Measurements from ENCODE around the gene DYNLT4. TPM values are rescaled to one million over a fixed set of nuclear protein-coding genes. Genes with fewer than 3 reads are reported as not detected.

The DYNLT4 gene
- total and polyA plus RNA-seq, 2 of the 8 experiments (the other 6 are each of a cell fraction or from before 2014, with no cell fraction given): 0.29 TPM; not detected in 1

GRCh38 chr1:44775078-44775929, 31.8 kb downstream of the DYNLT4 start, which contains the start of gene RPS8:
TSS of gene RPS8 (plus strand) at chr1:44775540. CDS start at chr1:44775597, 57 bp downstream.
- Histone ChIP-seq H4K91ac (replicated peaks; ENCODE audit: insufficient read length, low read length) (peak within 1 kb of the TSS; percentile 50), H4K5ac (ENCODE audit: insufficient read length, low read depth, low read length) (peak within 1 kb of the TSS; percentile 82), H2AK5ac (ENCODE audit: low read depth, low read length) (peak within 1 kb of the TSS; percentile 93; the same call in 1 of the 2 replicates), H3K79me2 (ENCODE audit: control insufficient read depth in 1 of 2, insufficient read depth in 2 of 2, low read length in 2 of 2) (peaks cover 15 to 33% of the 10 kb centered on the region in 2 experiments), H3K9ac (replicated peaks in 1 of 4; ENCODE audit: extremely low read depth in 1 of 4, low read depth in 3 of 4, low read length in 3 of 4) (peak within 1 kb of the TSS; percentile 96 to 100 (median 98)), H3K23ac (ENCODE audit: insufficient read length) (no peak within 1 kb of the TSS), H2AFZ (ENCODE audit: low read length) (no peak within 1 kb of the TSS), H3K23me2 (ENCODE audit: low read depth, low read length) (peaks cover 16% of the 10 kb centered on the region), H2BK15ac (ENCODE audit: low read length) (no peak within 1 kb of the TSS), H4K20me1 (replicated peaks in 1 of 2; ENCODE audit: control insufficient read depth in 1 of 2, insufficient read depth in 2 of 2, low read length in 2 of 2) (peaks cover 12 to 21% of the 10 kb centered on the region in 2 experiments), H3K27ac (ENCODE audit: low read depth, low read length) (peak within 1 kb of the TSS; percentile 85), H2BK120ac (replicated peaks; ENCODE audit: low read depth, low read length) (no peak within 1 kb of the TSS), H3K36me3 (ENCODE audit: control insufficient read depth in 2 of 4, insufficient read depth in 4 of 4, low read length in 3 of 4) (peaks cover 24 to 44% (median 34%) of the 10 kb centered on the region in 4 experiments), H2BK12ac (ENCODE audit: low read depth, low read length) (peak within 1 kb of the TSS; percentile 50; the same call in 1 of the 2 replicates), H3K27me3 (replicated peaks in 1 of 4; ENCODE audit: control insufficient read depth in 3 of 4, extremely low read depth in 1 of 4, insufficient read depth in 3 of 4, low read length in 3 of 4) (no peaks in the 10 kb centered on the region), H2BK20ac (ENCODE audit: low read length) (no peak within 1 kb of the TSS), H3K14ac (ENCODE audit: insufficient read length) (no peak within 1 kb of the TSS), H4K8ac (ENCODE audit: extremely low read depth, insufficient read depth, low read length) (peak within 1 kb of the TSS; percentile 99), H3K4me3 (ENCODE audit: extremely low read depth in 1 of 4, insufficient read depth in 2 of 4, low read depth in 3 of 4, low read length in 4 of 4) (peak within 1 kb of the TSS; percentile 68 to 95 (median 84)), H2BK5ac (ENCODE audit: low read depth, low read length) (peak within 1 kb of the TSS; percentile 96), H3K4me2 (ENCODE audit: insufficient read depth in 1 of 2, low read depth in 2 of 2, low read length in 2 of 2) (peak within 1 kb of the TSS; percentile 93 to 98), H3K4me1 (replicated peaks in 1 of 4; ENCODE audit: control insufficient read depth in 3 of 4, insufficient read depth in 4 of 4, low read length in 3 of 4) (peaks cover 0 to 8% (median 2%) of the 10 kb centered on the region in 4 experiments; a peak in 5 of 7 replicates), H3K18ac (ENCODE audit: extremely low read depth, low read length) (peak within 1 kb of the TSS; percentile 90), H3K56ac (replicated peaks; ENCODE audit: insufficient read length, low read depth, low read length) (peak within 1 kb of the TSS; percentile 94), H3K79me1 (ENCODE audit: low read depth, low read length) (peaks cover 3% of the 10 kb centered on the region; the same call in 1 of the 2 replicates), H3K9me3 (ENCODE audit: insufficient read depth in 2 of 2, low read depth in 1 of 2, low read length in 1 of 2) (no peaks in the 10 kb centered on the region), H3K4ac (replicated peaks; ENCODE audit: insufficient read length, low read depth, low read length) (peak within 1 kb of the TSS; percentile 74)
- ChIA-PET CTCF (ENCODE audit: partially characterized antibody) (interaction anchor here (0.6 to 4.1 kb wide), 9 partner anchors 11 to 239 kb away, joined by 3 to 21 read pairs (median 4); partner anchors contain the start of gene RNU5D-1), POLR2A (ENCODE audit: partially characterized antibody) (interaction anchor here (0.6 to 23.6 kb wide), 41 partner anchors 13 to 949 kb away, joined by 3 to 428 read pairs (median 5); partner anchors contain the start of genes ARMH1, BEST4, BTBD19 and CCDC163)
- 2% methylated on average over 56 of the region's 65 CpGs; no CpG with 5 or more reads in 1 of the 2 experiments for WGBS, 2 experiments (ENCODE audit: extremely low coverage in 1 of 2, insufficient coverage in 1 of 2, insufficient read length in 1 of 2, insufficient replicate concordance in 2 of 2, low coverage in 1 of 2, low lambda C conversion rate in 2 of 2, missing lambda C conversion rate in 1 of 2)
- FAIRE-seq (no peak), DNase-seq (ENCODE audit: low read depth in 1 of 2, low spot score in 2 of 2) (peak; percentile 85 to 94)
- TF ChIP-seq RNF2 (IDR thresholded peaks at IDR 0.05; ENCODE audit: borderline replicate concordance, low read depth, low read length, missing control alignments, poor library complexity, severe bottlenecking): no peak
- no peak for TF ChIP-seq SUZ12 (IDR thresholded peaks at IDR 0.05; ENCODE audit: low read length)
- no peak; the same call in 1 of the 2 replicates for TF ChIP-seq SP4 (IDR thresholded peaks at IDR 0.05; ENCODE audit: low read length)
- TF ChIP-seq MAFK (IDR thresholded peaks at IDR 0.05; ENCODE audit: low read depth, low read length): 0 out of 2 replicates have a peak, but pooled peaks have one; percentile 1
- TF ChIP-seq BACH1 (IDR thresholded peaks at IDR 0.05; ENCODE audit: low read length): no peak
- TF ChIP-seq CHD1 (IDR thresholded peaks at IDR 0.05; ENCODE audit: low read depth, low read length): no peak
- no peak for TF ChIP-seq BCL11A (IDR thresholded peaks at IDR 0.05; ENCODE audit: low read depth in 2 of 2, low read length in 2 of 2)
- peak; percentile 49; the same call in 1 of the 2 replicates for TF ChIP-seq JUND (IDR thresholded peaks at IDR 0.05; ENCODE audit: low read length)
- TF ChIP-seq SIRT6 (IDR thresholded peaks at IDR 0.05; ENCODE audit: low read length): no peak
- TF ChIP-seq TBP (IDR thresholded peaks at IDR 0.05; ENCODE audit: low read depth, low read length): peak; percentile 98
- peak; percentile 94 for TF ChIP-seq ATF3 (IDR thresholded peaks at IDR 0.05; ENCODE audit: insufficient read depth, low read depth, low read length)
